GM12878 (cell line): Measurements from ENCODE around the gene ENAH. TPM values are rescaled to one million over a fixed set of nuclear protein-coding genes. Genes with fewer than 3 reads are reported as not detected.

Experiments used
- ATAC-seq: fragments of 200-7000 bp; cut with Tn5 transposase; 3 replicates; pipeline ENCODE4 v1.9.1; 2020; ENCODE audit warnings: mild to moderate bottlenecking, moderate library complexity
- BruUV-seq: library from RNA; stranded (reverse); fragments of 400-500 nt; replicated peaks from 2 replicates; lab custom pipeline; 2021; lab: Mats Ljungman, UMichigan
- CTCF ChIA-PET: fragments of 300-600 bp; sonication (Branson Sonifier 250); formaldehyde crosslinking; extraction: SDS; loops from one replicate; lab custom pipeline; 2021; ENCODE audit warnings: inconsistent platforms; lab: Yijun Ruan, JAX
- POLR2A ChIA-PET: fragments of 350-600 bp; formaldehyde crosslinking; extraction: SDS; loops from one replicate; lab custom pipeline; 2021; ENCODE audit warnings: inconsistent platforms; lab: Charles Lee
- RAD21 ChIA-PET: fragments of 300-600 bp; sonication (Branson Sonifier 250); formaldehyde crosslinking; loops from one replicate; lab custom pipeline; 2023; ENCODE audit warnings: antibody characterized with exemption; ENCODE audit not compliant: unreplicated experiment; lab: Charles Lee
- SMC1A ChIA-PET: fragments of 300-600 bp; sonication (Branson Sonifier 250); formaldehyde crosslinking; loops from one replicate; lab custom pipeline; 2023; ENCODE audit not compliant: unreplicated experiment, uncharacterized antibody; lab: Charles Lee
- DNase-seq: peaks from one replicate; pipeline ENCODE4 v3.0.0-alpha.2; 2011; ENCODE audit warnings: low read depth, low spot score
- FAIRE-seq: peaks from 3 replicates; lab custom pipeline; 2011; peaks lifted over from hg19 to GRCh38; lab: Jason Lieb, UNC
- H2AFZ ChIP-seq: 2 replicates; pipeline ENCODE4 v1.6.0; 2011; ENCODE audit warnings: low read depth, low read length, control low read depth; ENCODE audit not compliant: control insufficient read depth
- H3K27ac ChIP-seq: 2 replicates; pipeline ENCODE4 v1.5.1; 2011; ENCODE audit warnings: control low read depth; ENCODE audit not compliant: control insufficient read depth, insufficient read depth
- H3K27me3 ChIP-seq, 2 experiments: replicated peaks in 1 of 2; 2 replicates each; pipeline versions ENCODE4 v1.6.0 to v1.6.1; 2011; ENCODE audit warnings: low read length in 1 of 2; ENCODE audit not compliant: control insufficient read depth in 2 of 2, insufficient read depth in 2 of 2
- H3K36me3 ChIP-seq, 2 experiments: 2 replicates each; pipeline ENCODE4 v1.5.1; 2011; ENCODE audit warnings: low read length in 1 of 2; ENCODE audit not compliant: control insufficient read depth in 2 of 2, insufficient read depth in 2 of 2
- H3K4me1 ChIP-seq: 2 replicates; pipeline ENCODE4 v1.6.1; 2011; ENCODE audit warnings: mild to moderate bottlenecking, low read length, moderate library complexity, mixed read lengths; ENCODE audit not compliant: control insufficient read depth, insufficient read depth
- H3K4me2 ChIP-seq: 2 replicates; pipeline ENCODE4 v1.6.0; 2011; ENCODE audit warnings: control low read depth; ENCODE audit not compliant: control insufficient read depth, insufficient read depth
- H3K4me3 ChIP-seq: fragments of 200-600 bp; sonication (generic); 2 replicates; pipeline ENCODE4 v1.5.1; 2016
- H3K79me2 ChIP-seq: 2 replicates; pipeline ENCODE4 v1.6.0; 2011; ENCODE audit warnings: low read length; ENCODE audit not compliant: control insufficient read depth, insufficient read depth
- H3K9ac ChIP-seq: 2 replicates; pipeline ENCODE4 v1.8.0; 2011; ENCODE audit warnings: low read length, control low read depth, mixed read lengths; ENCODE audit not compliant: control insufficient read depth, insufficient read depth
- H3K9me3 ChIP-seq: replicated peaks from 3 replicates; pipeline ENCODE4 v1.5.1; 2011; ENCODE audit warnings: mild to moderate bottlenecking, low read length; ENCODE audit not compliant: control insufficient read depth, insufficient read depth
- H4K20me1 ChIP-seq: 2 replicates; pipeline ENCODE4 v1.6.0; 2011; ENCODE audit not compliant: control insufficient read depth, insufficient read depth
- GATAD2B ChIP-seq: fragments of 450-650 bp; conservative IDR thresholded peaks from 2 replicates; pipeline ENCODE4 v1.6.1; 2017; ENCODE audit warnings: low read depth, mild to moderate bottlenecking, moderate library complexity
- MYB ChIP-seq: fragments of 150-350 bp; IDR thresholded peaks from 2 replicates; pipeline ENCODE4 v1.6.1; 2014; ENCODE audit warnings: mild to moderate bottlenecking, low read depth, low read length, borderline replicate concordance
- NR2C2 ChIP-seq: IDR thresholded peaks from 2 replicates; pipeline ENCODE4 v1.6.1; 2011; ENCODE audit warnings: borderline replicate concordance, low read depth; ENCODE audit not compliant: control insufficient read depth, insufficient read length
- NR2F1 ChIP-seq: fragments of 450-650 bp; conservative IDR thresholded peaks from 2 replicates; pipeline ENCODE4 v1.6.1; 2017; ENCODE audit warnings: mild to moderate bottlenecking
- PBX3 ChIP-seq: IDR thresholded peaks from 2 replicates; pipeline ENCODE4 v1.6.1; 2011; ENCODE audit warnings: mild to moderate bottlenecking, low read depth, low read length, moderate library complexity; ENCODE audit not compliant: insufficient replicate concordance
- RAD21 ChIP-seq: IDR thresholded peaks from 2 replicates; pipeline ENCODE4 v1.6.1; 2011; ENCODE audit warnings: mild to moderate bottlenecking, low read depth, low read length, moderate library complexity; ENCODE audit not compliant: insufficient read depth
- RAD51 ChIP-seq: fragments of 450-650 bp; IDR thresholded peaks from 2 replicates; pipeline ENCODE4 v1.6.1; 2016; ENCODE audit warnings: moderate library complexity, mild to moderate bottlenecking, inconsistent platforms
- RBBP5 ChIP-seq: fragments of 200-600 bp; sonication (generic); conservative IDR thresholded peaks from 2 replicates; pipeline ENCODE4 v1.6.1; 2016
- ZNF24 ChIP-seq: fragments of 450-650 bp; IDR thresholded peaks from 2 replicates; pipeline ENCODE4 v1.6.1; 2017; ENCODE audit warnings: antibody characterized with exemption, mild to moderate bottlenecking
- WGBS: methylation state at CpG from one replicate; pipeline ENCODE4 v1.1.6; 2016; ENCODE audit warnings: low lambda C conversion rate; ENCODE audit not compliant: insufficient replicate concordance, insufficient coverage; ENCODE audit errors: missing lambda C conversion rate; 5-methylcytosine and 5-hydroxymethylcytosine counted together
- in situ Hi-C: fragments of 300-500 bp; cut with MboI; formaldehyde crosslinking; loops from 9 replicates; pipeline ENCODE4 v1.14.3; 2018; ENCODE audit warnings: mixed read lengths
- intact Hi-C: fragments of 100-400 bp; cut with micrococcal nuclease; formaldehyde crosslinking; loops from one replicate; pipeline ENCODE4 v1.14.2; 2022; ENCODE audit not compliant: unreplicated experiment
- polyA plus RNA-seq, 11 experiments: library from polyadenylated mRNA; depleted of rRNA in 4 of 11; unstranded in 6 of 11; stranded (reverse) in 5 of 11; fragments of >200 nt; fragmentation: Nextera tagmentation in 4 of 11; fragmentation: Illumina TruSeq in 1 of 11; extraction: Ambion mirVana in 4 of 11; extraction: Trizol in 1 of 11; gene quantifications; 1 replicate in 1 of 11; 2 replicates in 10 of 11; pipeline versions ENCODE4 v1.2.1 to v1.2.3, GENCODE V29; 2011 to 2016; ENCODE audit warnings: inconsistent platforms in 2 of 11, missing spikeins in 2 of 11, low read depth in 1 of 11
- total RNA-seq, 4 experiments: library from RNA; depleted of rRNA in 3 of 4; stranded (reverse); fragments of >200 nt in 3 of 4; fragmentation: Illumina TruSeq in 1 of 4; extraction: Trizol in 1 of 4; gene quantifications; 2 replicates each; pipeline versions ENCODE4 v1.2.1 to v1.2.3, GENCODE V29; 2013 to 2021
- TF ChIP-seq, protein P1 (sequence below): IDR thresholded peaks from 2 replicates; pipeline ENCODE4 v1.6.1; 2011; ENCODE audit warnings: low read depth, low read length, improper control_type of control experiment, borderline replicate concordance

The ENAH gene
- total and polyA plus RNA-seq, 10 of the 15 experiments (the other 5 are each of a cell fraction or from before 2014, with no cell fraction given), result under 0.01 to 0.62 (median 0.06) TPM; not detected in 5

DNA sequence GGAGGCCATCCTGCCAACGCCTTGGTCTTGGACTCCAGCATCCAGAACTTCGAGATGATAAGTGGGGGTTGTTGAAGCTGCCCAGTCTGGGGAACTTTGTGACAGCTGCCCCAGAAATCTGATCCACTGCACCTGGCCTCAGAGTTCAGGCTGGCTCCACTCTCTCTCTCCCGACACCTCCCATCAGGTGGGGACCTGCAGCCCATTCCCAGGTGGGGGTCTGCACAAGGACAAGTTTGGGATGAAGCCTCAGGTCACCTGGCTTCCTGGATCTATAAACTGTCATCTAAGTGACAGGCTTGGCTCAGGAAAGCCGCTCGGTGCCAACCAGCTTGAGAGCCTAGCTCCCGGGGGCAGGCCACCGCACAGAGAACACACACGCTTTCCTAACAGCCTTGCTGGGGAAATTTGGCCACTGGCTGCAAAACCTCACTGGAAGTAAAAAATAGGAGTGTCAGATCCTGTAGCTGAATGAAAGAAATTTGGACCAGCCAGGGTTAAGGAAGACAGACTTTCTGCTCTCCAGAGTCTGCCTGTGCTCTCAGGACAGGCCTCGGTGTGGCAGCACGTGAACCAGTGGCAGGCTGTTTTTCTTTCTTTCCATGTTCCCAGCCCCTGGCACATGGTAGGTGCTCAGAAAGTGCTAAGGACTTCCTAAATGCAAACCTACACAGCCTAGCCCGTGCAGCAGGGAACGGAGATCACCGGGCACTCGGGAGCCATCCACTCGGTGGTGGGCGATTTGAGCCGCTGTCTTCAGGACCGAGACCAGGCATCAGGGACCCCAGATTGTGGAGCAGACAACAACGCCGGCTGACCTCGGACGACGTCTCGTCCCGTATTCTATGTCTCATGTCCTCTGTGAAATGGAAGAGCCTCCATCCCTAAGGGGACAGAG, 182.5 kb downstream of the ENAH start:
- Histone ChIP-seq H3K4me2 (no peak overlapping the region), H3K9ac (no peak overlapping the region), H3K36me3 (no peaks in the 10 kb centered on the region), H3K4me1 (peaks cover 13% of the 10 kb centered on the region; the same call in 1 of the 2 replicates), H3K27ac (no peak overlapping the region), H3K9me3 (no peaks in the 10 kb centered on the region), H4K20me1 (no peaks in the 10 kb centered on the region), H3K79me2 (no peaks in the 10 kb centered on the region), H3K27me3 (no peaks in the 10 kb centered on the region), H3K4me3 (no peak overlapping the region), H2AFZ (no peak overlapping the region)
- TF ChIP-seq PBX3 (no peak), ZNF24 (no peak), MYB (no peak), RAD21 (no peak), RAD51 (no peak), RBBP5 (no peak), NR2F1 (no peak), NR2C2 (no peak), GATAD2B (no peak)
- TF ChIP-seq, protein P1, sequence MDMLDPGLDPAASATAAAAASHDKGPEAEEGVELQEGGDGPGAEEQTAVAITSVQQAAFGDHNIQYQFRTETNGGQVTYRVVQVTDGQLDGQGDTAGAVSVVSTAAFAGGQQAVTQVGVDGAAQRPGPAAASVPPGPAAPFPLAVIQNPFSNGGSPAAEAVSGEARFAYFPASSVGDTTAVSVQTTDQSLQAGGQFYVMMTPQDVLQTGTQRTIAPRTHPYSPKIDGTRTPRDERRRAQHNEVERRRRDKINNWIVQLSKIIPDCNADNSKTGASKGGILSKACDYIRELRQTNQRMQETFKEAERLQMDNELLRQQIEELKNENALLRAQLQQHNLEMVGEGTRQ, result no peak
- FAIRE-seq (no peak), DNase-seq (no peak), ATAC-seq (no peak)
- whole genome bisulfite sequencing, result 77% methylated on average over 25 of the region's 25 CpGs
- ChIA-PET RAD21 (no interaction called here), CTCF (interaction anchor here (1.1 to 1.7 kb wide), 3 partner anchors 10 to 505 kb away, joined by 3 to 5 read pairs (median 4); no protein-coding TSS in a partner anchor), SMC1A (interaction anchor here (0.6 kb wide), 2 partner anchors 30 to 493 kb away, joined by 3 read pairs; no protein-coding TSS in a partner anchor), POLR2A (no interaction called here)
- BruUV-seq, result no TSS peak
- in situ Hi-C loops, result loop anchor here (10.0 kb wide), 1 partner anchor 304 kb away; the partner anchor contains the start of gene SRP9
- intact Hi-C loops, result loop anchor here (10.0 kb wide), 3 partner anchors 184 to 714 kb away; partner anchors contain the start of genes ACBD3 and ENAH
